ENCODE measurements around the gene PLPP3.
A peak's percentile ranks its signal among the peaks of the same experiment; 100 is the strongest.

The PLPP3 gene

DNA sequence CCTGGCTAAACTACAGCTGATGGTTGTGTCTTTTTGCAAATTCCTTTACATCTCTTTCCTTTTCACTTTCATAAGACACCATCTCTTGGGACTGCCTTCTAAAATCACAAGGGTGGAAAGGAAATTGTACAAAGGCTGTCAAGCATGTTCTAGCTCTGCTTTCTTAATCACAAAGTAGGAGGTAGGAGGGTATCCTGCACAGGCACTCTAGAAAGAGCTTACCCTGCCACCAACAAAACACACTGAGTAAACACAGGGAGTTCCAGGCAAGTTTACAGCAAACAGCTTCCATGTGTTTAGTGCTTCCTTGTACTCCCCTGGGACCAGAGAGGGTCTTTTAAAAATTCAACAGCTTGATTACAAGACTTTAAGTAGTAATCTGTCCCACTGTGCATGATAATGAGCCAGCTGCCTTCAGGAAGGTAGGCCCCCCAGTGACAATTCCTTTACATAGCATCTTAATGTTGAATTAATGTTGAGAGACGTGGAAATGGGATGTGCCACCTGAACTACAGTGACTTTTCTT, 2.4 kb downstream of the PLPP3 start:
- DNase-seq (ENCODE audit: low read depth, low spot score): no peak

DNA sequence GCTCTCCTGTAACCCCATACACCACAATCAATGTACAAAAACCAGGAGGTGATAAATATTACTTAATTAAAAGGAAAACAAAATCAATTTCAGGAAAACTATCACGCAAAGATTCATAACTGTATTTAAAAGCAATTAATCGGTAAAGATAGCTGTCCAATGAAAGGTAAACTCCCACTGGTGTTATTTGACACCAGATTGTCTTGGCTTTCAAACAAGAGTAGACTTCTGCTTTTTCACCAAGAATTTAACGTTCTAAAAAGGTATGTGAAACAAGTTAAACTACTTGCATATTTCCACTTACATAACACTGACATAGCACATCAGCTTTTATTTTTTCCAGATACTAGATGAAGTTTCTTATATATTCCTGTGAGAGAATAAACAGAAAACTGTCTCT, 3.5 kb downstream of the PLPP3 start:
- no peak for DNase-seq (ENCODE audit: low read depth, low spot score)

DNA sequence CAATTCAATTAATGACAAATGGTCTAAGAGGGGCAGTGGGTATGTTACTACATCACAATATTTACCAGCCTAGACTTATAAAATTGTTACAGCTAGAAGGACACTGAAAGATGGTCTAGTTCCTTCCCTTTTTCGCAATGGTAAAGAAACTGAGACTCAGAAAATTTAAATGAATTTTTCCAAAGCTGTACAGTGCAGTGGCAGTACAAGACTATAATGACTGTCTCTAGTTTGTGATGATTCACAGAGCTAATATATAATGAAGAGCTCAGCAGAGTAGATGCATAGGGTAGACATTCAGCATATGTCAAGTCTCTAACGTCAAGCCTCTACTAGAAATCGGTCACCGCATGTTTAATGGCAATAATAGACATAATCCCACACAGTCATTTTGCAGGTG, 4.6 kb downstream of the PLPP3 start:
- DNase-seq (ENCODE audit: low read depth, low spot score): no peak

DNA sequence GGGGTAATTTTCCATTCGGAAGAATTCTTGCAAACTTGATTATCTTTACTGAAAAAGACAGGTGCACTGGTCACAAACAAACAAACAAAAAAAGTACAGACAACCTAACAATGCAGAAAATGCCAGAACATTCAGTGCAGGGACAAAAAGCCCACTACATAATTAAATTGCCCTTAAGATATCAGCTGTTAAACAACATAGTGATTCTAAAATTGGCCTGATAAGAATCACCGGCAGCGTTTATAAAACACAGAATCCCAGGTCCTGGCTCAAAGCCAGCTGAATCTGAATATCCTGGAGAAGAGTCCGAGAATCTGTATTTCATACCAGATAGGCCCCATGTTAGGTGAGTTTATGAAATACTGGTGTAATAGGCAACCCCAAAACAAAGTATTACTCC, 6.1 kb downstream of the PLPP3 start:
- DNase-seq (ENCODE audit: low read depth, low spot score): no peak

DNA sequence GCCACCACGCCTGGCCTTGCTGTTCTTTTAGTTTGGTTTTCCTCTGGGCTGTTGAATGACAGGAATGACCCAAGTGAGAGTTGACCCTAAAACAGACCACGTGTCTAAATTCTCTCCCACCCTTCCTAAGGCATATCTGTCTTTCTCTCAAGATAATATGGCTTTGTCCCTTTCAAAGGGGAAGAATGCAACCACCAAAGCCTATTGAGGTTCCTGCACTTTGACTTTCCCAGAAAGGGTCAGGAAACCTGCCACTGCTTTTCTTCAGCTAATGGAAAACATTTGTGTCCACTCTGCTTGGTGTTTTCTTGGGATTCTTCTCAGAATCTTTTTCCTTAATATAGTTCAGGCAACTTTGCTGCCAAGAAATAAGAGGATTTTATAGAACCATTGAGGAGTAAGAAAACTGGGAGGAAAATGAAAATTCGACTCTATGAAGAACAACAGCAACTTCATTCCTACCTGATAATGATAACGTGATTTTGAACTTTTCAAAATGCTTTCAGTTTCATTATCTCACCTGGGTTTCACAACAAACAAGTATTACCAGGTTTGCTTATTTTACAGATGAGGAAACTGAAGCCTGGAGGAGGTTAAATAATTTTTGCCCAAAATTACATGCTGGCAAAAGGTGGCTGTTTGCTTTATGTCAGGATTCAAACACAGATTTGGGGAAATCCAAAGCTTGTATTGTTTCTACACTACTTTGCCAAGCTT, 6.9 kb downstream of the PLPP3 start:
- DNase-seq (ENCODE audit: low read depth, low spot score): no peak

DNA sequence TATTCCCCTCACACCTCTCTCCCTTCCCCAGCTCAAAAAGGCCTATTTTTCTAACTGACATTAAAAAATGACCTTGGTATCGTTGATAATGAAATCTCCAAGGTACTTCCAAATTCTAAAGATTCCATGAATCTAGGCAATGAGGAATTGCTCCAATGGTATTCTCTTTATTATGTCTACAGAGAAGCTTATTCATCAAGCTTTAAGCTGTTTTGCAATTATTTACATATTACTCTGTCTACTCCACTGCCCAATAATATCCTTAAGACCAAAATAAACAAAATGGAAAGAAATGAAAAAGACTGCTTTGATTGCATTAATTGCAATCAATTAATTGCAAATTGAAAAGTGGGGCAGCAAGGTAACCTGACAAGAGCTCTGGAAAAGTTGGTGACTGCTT, 7.9 kb downstream of the PLPP3 start:
- no peak for DNase-seq (ENCODE audit: low read depth, low spot score)

DNA sequence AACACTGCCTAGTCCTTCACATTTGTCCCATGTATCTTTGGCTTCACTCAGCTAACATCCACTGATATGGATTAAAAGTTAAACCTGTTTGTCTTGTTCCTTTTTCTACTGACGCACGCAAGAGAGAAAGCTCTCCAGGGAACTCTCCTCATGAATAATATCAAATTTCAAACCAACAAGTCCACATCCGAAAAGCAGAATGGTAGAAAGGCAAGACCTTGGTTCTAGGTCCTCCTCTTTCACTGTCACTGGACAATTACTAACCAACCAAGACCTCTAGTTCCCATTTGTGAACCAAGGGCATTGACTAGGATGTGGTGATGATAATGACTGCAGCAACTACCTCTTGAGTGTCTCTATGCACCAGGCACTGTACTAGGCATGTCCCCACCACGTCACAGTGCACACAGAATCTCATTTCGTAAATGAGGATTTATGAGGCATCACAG, 8.4 kb downstream of the PLPP3 start:
- no peak for DNase-seq (ENCODE audit: low read depth, low spot score)

DNA sequence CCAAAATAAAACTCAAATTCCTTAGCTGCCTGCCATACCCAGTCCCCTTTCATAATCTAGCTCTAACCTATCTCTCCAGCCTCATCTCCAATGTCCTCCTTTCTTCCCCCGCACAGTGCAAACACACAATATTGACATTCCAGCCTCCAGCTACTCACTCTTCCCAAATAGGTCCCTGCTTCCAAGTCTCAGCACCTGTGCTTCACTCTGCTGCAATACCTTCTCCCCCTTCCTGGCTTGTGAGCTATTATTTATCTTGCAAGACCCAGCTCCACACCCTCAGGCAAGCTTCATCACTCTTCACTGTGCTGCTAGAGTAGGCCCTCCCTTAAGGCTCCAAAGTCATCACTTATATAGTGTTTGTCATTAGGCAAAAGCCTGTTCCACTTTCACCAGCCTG, 9.7 kb downstream of the PLPP3 start:
- DNase-seq (ENCODE audit: low read depth, low spot score): no peak

DNA sequence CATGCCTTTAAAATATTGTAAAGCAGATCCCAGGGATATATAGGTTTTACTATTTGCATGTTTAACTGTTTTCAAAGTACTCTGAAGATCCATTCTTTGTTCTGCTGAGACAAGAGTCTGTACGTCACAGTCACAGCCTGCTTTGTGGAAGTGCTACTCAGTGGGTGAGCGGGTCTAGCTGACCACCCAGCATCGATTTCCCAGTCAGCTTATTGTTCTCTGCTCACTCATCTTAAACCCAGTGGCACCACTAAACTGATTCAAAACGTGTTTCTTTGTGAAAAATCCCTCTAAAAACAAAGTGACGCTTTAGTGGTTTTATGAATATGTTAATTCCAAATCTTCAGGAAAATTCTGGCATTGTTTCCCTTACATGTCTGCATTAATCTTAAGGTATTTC, 12.4 kb downstream of the PLPP3 start:
- no peak for DNase-seq (ENCODE audit: low read depth, low spot score)

DNA sequence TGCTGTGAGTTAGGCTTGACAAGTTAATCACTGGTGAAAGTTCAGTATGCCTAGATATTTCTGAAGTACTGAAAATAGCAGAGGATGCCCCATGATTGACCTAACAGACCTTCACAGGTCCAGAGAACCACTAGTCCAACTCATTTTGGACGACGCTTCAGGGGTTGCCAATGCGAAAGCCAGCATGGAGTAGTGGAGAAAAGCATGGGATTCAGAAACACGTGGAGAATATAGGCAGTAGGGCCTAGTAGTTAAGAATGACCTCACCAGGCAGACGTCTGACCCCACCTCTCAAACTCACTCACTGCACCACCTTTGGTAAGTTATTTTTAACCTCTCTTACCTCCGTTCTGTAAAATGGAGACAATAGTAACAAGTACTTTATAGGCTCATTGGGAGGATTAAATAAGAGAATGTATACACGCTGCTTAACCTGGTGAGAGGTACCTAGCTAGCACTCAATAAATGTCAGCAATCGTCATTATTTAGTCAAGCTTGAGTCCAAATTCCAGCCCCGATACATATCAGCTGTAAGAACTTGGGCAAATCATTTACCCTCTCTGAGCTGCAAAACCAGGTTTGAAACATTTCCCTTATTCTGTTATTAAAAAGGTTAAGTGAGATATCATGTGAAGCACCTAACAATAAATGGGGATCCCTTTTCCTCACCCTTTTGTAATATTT, 13.2 kb downstream of the PLPP3 start:
- DNase-seq (ENCODE audit: low read depth, low spot score): no peak

DNA sequence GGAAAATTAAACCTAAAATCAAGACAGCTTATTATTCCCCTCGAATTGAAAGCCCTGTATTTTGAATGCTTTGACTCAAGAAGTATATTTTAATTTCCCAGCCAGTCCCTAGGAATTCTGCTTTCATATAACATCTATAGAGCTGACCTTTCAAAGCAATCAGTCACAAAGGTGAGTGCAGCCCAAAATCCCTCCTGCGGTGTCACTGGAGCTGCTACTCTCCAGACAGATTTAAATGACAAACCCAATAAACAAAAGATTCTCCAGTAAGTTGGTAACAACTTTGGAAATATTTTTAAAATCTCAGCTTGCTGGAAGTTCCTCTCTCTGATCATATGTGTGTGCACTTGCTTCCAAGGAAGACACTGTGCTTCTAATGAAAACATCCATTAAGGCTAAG, 14.7 kb downstream of the PLPP3 start:
- no peak for DNase-seq (ENCODE audit: low read depth, low spot score)

DNA sequence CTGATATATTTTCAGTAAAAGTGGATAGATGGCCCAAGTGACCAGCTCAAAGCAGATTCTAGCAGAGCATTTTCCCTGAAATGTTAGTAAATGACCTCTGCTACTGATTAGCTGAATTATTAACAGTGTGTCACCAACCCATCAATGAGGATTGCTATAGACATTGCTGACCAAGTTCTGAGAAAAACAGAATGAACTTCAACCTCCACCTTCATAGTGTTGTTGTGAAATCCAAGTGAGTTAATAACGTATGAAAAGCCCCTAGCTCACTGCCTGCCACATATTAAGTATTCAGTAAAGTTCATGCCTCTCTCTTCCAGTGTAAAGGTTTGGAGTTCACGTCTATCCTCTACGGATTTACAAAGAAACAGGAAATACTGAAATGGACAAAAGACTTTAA, 15.8 kb downstream of the PLPP3 start:
- DNase-seq (ENCODE audit: low read depth, low spot score): no peak

DNA sequence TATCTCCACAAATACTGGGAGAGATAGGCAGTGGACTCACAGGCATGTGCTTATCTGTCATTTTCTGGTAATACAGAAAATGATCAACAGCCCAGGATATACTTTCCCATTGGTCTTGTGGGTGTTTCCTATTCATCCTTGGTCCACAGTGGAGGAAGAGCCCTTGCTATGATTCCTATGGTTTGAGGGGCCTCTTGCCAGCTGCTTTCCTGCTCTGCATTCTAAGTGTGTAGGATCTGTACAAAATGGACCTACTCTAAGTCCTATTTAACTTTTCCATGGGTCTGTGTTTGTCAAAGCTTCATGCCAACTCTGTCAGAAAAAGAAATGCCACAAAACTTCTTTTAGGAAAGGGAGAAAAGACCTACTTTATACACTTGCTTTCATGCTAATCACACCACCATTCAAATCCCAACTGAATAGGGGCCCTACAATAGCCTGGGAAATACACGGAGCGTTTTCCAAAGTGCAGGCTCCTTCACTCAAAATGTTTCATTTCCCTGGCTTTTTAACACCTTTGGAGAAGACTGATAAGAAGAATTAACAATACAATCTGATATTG, 16.4 kb downstream of the PLPP3 start:
- no peak for DNase-seq (ENCODE audit: low read depth, low spot score)

DNA sequence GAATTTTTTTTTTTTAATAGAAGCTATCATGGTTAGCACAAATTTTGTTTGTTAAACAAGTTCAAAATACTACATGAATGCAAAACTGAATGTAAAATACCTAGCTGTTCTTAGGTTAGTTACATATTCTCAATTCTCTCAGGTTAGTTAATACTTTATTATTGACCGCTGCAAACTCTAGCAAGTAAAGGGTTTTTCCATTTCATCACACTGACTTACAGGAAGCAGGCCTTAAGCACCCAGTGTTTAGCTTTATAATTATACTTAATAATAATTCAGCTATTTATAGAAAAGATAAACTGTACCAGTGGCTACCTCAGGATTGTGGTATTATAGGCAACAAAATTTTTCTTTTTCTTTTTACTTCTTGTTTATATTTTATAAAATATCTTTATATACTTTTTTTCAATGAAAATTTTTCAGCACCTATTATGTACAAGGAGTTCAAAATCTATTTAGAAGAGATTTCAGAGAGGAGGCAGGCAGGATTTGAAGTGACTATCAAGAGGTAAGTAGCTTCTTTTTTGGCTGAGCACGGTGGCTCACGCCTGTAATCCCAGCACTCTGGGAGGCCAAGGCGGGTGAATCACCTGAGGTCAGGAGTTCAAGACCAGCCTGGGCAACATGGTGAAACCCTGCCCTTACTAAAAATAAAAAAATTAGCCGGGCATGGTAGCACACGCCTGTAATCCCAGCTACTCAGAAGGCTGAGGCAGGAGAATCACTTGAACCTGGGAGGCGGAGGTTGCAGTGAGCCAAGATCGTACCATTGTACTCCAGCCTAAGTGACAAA, 17.9 kb downstream of the PLPP3 start:
- DNase-seq (ENCODE audit: low read depth, low spot score): no peak

DNA sequence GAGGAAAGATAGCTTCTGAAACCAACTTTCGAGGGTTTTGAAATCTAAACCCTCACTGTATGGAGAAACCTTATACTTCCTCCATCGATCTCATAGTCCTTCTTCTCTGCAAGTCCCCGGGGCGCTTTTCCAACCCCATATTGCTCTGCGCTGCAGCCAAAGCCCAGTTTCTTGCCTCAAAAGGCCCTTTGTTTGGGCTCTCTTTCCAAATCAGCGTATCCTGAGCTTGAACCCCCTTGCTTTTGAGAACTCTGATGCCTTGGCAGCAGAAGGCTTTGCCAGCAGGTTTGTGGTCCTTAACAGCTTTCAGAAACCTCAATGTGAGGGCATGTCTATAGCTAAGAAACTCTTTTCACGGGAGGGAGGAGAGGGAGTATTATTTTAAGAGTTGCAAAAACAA, 21.6 kb downstream of the PLPP3 start:
- no peak for DNase-seq (ENCODE audit: low read depth, low spot score)

DNA sequence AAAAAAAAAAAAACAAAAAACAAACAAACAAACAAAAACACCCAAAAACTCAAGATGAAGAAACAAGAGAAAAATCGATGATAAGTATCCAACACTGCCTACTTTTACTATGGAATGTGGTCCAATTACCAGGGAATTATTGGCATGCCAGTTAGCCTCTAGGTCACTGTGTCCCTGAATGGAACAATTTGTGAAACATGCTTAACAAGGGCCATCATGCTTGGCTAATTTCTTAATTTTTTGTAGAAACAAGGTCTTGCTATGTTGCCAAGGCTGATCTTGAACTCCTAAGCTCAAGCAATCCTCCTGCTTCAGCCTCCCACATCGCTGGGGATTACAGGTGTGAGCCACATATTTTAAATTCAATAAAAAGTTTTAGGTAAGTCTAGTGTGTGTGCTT, 23.9 kb downstream of the PLPP3 start:
- DNase-seq (ENCODE audit: low read depth, low spot score): no peak

DNA sequence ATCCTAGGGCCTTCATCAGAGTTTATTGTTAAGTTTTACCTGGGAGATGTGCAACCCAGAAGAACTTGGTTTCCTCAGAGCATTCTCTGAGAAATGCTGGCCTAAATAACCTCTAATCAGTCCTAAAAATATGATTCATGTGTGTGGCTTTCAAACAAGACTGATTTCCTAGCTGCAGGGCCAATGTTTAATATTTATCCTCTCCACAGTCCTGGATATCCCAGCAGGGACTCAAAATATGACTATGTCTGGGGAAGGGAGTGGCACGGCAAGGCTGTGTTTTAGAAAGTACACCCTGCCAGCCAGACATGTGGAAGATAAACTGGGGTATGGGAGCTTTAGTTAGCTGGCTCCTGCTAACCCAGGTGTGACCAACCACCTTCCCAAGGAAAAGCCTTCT, 26.3 kb downstream of the PLPP3 start:
- no peak for DNase-seq (ENCODE audit: low read depth, low spot score)

DNA sequence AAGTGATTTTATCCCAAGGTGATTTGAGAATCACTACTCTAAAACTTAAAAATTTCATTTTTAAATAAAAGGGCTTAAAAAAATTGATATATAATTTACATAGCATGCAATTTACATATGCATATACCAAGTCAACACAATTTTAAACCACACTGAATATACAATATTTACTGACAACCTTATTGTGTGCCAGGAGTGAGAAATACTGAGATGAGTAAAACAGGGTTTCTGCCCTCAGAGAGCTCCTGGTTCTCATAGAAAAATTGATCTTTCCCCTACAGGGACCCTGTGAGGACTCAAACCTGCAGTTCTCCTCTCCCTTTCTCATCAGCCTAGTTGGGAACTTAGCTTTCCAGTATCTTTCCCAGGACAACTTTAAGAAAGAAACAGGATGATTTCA, 27.0 kb downstream of the PLPP3 start:
- DNase-seq (ENCODE audit: low read depth, low spot score): no peak

DNA sequence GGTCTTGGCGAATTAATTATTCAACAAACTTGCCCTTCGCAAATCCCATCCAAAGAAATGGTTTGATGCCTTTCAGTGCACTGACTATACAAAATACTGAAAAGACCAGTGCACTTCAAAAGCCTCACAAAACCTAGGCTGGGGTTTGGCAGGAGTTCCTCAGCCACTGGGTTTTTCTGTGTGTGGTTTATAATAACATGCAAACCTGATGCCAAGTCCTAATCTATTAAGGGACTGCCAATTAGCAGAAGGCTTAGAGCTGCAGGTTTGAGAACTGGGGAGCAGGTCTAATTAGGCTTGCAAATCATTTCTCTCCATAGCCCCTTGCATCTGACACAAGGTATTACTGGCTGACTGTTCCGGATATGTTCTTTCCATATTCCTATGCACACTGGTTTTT, 27.7 kb downstream of the PLPP3 start:
- no peak for DNase-seq (ENCODE audit: low read depth, low spot score)

DNA sequence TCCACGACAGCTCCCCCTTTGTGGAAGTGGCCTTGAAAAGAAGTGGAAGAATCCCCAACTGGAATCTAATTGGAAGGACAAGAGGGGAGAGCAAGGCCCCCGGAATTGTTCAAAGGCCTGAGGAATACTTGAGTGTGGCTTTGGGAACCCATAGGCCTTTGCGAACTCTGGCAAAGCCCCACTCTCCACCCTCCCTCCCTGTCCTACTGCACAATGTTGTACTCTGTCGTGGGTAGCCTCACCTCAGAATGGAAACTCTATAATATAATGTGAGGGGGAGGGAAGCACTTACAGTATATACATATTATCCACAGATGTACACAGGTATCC, 28.5 kb downstream of the PLPP3 start:
- DNase-seq (ENCODE audit: low read depth, low spot score): no peak

DNA sequence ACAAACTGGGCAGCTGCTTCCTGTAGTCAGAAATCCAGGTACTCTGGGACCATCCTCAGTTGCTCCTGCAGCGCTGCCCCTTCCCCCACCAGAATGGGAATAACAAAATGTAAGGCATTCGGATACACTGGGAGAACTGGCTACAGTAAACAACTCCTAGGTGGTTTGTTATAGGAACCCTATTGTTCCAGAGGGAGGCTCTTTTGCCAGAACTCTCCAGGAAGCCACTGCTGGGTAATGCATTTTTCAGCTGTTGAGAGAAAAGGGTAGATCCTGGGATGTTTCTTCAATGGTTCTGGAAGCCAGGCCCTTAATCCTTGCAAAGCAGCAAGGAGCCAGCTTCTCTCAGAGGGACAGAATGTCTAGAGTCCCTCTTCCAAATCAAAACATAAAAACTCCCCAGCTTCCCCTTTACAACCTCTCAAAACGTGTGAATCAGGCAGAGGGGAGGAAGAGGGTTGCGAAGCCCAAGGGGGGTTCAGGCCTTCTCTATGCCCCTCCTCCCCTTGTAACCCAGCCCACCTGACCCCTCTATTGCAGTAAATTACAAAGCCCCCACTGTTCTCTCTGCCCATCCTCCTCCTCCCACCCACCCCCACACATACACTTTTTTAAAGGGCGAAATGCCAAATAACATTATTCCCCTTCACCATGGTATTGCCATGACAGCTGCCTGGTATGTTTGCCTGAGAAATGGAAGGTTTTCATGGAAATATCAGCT, 29.1 kb downstream of the PLPP3 start:
- DNase-seq (ENCODE audit: low read depth, low spot score): peak; percentile 21

DNA sequence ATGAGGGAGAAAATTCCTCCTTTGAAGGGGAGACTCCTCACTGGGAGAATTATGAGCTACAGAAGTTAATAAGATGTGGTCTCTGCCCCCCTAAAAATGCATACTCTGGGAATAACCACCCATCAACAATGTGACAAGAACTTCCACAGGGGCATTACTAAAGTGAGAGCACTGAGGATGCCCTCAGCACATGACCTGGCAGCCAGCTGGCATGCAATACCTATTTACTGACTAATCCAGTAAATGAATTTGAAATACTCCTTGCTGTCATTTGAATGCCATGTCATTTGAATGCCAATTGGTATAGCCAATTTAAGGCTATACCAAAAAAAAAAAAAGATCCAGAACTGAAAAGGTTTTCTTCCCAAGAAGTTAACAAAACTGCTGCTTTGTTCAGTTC, 30.8 kb downstream of the PLPP3 start:
- no peak for DNase-seq (ENCODE audit: low read depth, low spot score)

All from smooth muscle cell of the brain vasculature (primary cell).